OCI-LY7 (cell line): ENCODE results near the gene NCKAP5L. TPM values are rescaled to one million over a fixed set of nuclear protein-coding genes. Genes with fewer than 3 reads are reported as not detected.
A peak's percentile ranks its signal among the peaks of the same experiment; 100 is the strongest.

Experiments
- BruUV-seq: library from RNA; stranded (reverse); fragments of 400-500 nt; replicated peaks from 2 replicates; lab custom pipeline; 2021; lab: Mats Ljungman, UMichigan
- CTCF ChIA-PET: fragments of 300-600 bp; sonication (Branson Sonifier 250); formaldehyde crosslinking; loops from one replicate; lab custom pipeline; 2022; ENCODE audit warnings: antibody characterized with exemption; ENCODE audit not compliant: unreplicated experiment; lab: Charles Lee
- POLR2A ChIA-PET: fragments of 300-600 bp; sonication (Branson Sonifier 250); formaldehyde crosslinking; loops from one replicate; lab custom pipeline; 2022; ENCODE audit warnings: antibody characterized with exemption; lab: Charles Lee
- DNase-seq: peaks from one replicate; pipeline ENCODE4 v3.0.0-alpha.2; 2015; ENCODE audit warnings: low spot score
- H2AFZ ChIP-seq: fragments of 200-600 bp; sonication (generic), shearing (Covaris generic); 2 replicates; pipeline ENCODE4 v1.6.1; 2014; ENCODE audit warnings: mild to moderate bottlenecking, antibody characterized with exemption, low read length, moderate library complexity
- H3K27ac ChIP-seq: fragments of 200-600 bp; sonication (generic); 2 replicates; pipeline ENCODE4 v1.5.1; 2014; ENCODE audit warnings: mixed run types, low read depth, mild to moderate bottlenecking, moderate library complexity, low read length, inconsistent platforms; ENCODE audit not compliant: poor library complexity, severe bottlenecking
- H3K36me3 ChIP-seq: fragments of 200-600 bp; sonication (generic); 2 replicates; pipeline ENCODE4 v1.6.1; 2014; ENCODE audit warnings: mild to moderate bottlenecking, antibody characterized with exemption, low read length, moderate library complexity, mixed read lengths; ENCODE audit not compliant: insufficient read depth
- H3K4me1 ChIP-seq: fragments of 200-600 bp; sonication (generic); 2 replicates; pipeline ENCODE4 v1.5.1; 2014; ENCODE audit warnings: mild to moderate bottlenecking, low read length; ENCODE audit not compliant: insufficient read depth, poor library complexity, severe bottlenecking
- H3K4me2 ChIP-seq: fragments of 200-600 bp; sonication (generic); 2 replicates; pipeline ENCODE4 v1.6.1; 2014; ENCODE audit warnings: mild to moderate bottlenecking, low read length
- H3K4me3 ChIP-seq: fragments of 200-600 bp; sonication (generic); 2 replicates; pipeline ENCODE4 v1.5.1; 2014; ENCODE audit warnings: mild to moderate bottlenecking, low read depth, low read length; ENCODE audit not compliant: poor library complexity, severe bottlenecking
- H3K79me2 ChIP-seq: fragments of 200-600 bp; sonication (generic); 2 replicates; pipeline ENCODE4 v1.6.1; 2016; ENCODE audit warnings: low read depth, mild to moderate bottlenecking, low read length, moderate library complexity, mixed read lengths; ENCODE audit not compliant: insufficient read depth
- H3K9me2 ChIP-seq: fragments of 200-600 bp; sonication (generic); 2 replicates; pipeline ENCODE4 v1.6.1; 2016; ENCODE audit warnings: mild to moderate bottlenecking, low read length, mixed read lengths; ENCODE audit not compliant: insufficient read depth
- H3K9me3 ChIP-seq: fragments of 200-600 bp; sonication (generic); 2 replicates; pipeline ENCODE4 v1.6.1; 2014; ENCODE audit warnings: mild to moderate bottlenecking, mixed run types, low read length, mixed read lengths
- H4K20me1 ChIP-seq: fragments of 200-600 bp; sonication (generic); 2 replicates; pipeline ENCODE4 v1.6.1; 2014; ENCODE audit warnings: mild to moderate bottlenecking, antibody characterized with exemption, low read length, moderate library complexity, mixed read lengths; ENCODE audit not compliant: insufficient read depth
- CTCF ChIP-seq: fragments of 200-600 bp; sonication (generic); conservative IDR thresholded peaks from 2 replicates; pipeline ENCODE4 v1.5.1; 2014; ENCODE audit warnings: mild to moderate bottlenecking, antibody characterized with exemption, low read length, moderate library complexity, mixed read lengths
- EZH2phosphoT487 ChIP-seq: fragments of 200-600 bp; sonication (generic); IDR thresholded peaks from 2 replicates; pipeline ENCODE4 v1.6.1; 2018; ENCODE audit warnings: low read depth, borderline replicate concordance, mild to moderate bottlenecking, mixed run types, antibody characterized with exemption, low read length, moderate library complexity, mixed read lengths
- intact Hi-C: fragments of 100-400 bp; cut with micrococcal nuclease; formaldehyde crosslinking; loops from one replicate; pipeline ENCODE4 v1.10.0; 2022; ENCODE audit not compliant: unreplicated experiment
- small RNA-seq: library from RNA; depleted of rRNA; stranded (forward); fragments of <200 nt; gene quantifications from one replicate; pipeline ENCODE3, GENCODE V24; 2014
- total RNA-seq, 2 experiments: library from RNA; depleted of rRNA in 1 of 2; stranded (reverse); fragments of >200 nt in 1 of 2; shearing (Covaris generic) in 1 of 2; gene quantifications; 2 replicates each; pipeline ENCODE4 v1.2.3, GENCODE V29; 2014 to 2022

The NCKAP5L gene
- total RNA-seq, 2 experiments from 2014 or later: 4.6 to 12.2 TPM

GRCh38 chr12:49741882-49742620 lies 86.2 kb downstream of the NCKAP5L start:
- CTCF ChIA-PET: interaction anchor here (0.5 to 1.2 kb wide), 12 partner anchors 11 to 315 kb away, joined by 3 to 10 read pairs (median 4); partner anchors contain the start of gene PRPF40B
- H4K20me1 ChIP-seq: peaks cover 21% of the 10 kb centered on the region
- peaks cover 53% of the 10 kb centered on the region for H3K79me2 ChIP-seq
- peak overlapping the region; percentile 33; the same call in 1 of the 2 replicates for H2AFZ ChIP-seq
- H3K27ac ChIP-seq: peak overlapping the region; percentile 86
- peak overlapping the region; percentile 89 for H3K4me2 ChIP-seq
- BruUV-seq: no TSS peak
- peaks cover 26% of the 10 kb centered on the region for H3K4me1 ChIP-seq
- POLR2A ChIA-PET: interaction anchor here (0.6 to 1.5 kb wide), 15 partner anchors 16 to 419 kb away, joined by 3 to 9 read pairs (median 4); partner anchors contain the start of genes FMNL3 and TROAP
- DNase-seq: peak; percentile 84
- TF ChIP-seq EZH2phosphoT487 (no peak), CTCF (no peak)
- intact Hi-C loops: loop anchor here (2.0 to 5.0 kb wide), 2 partner anchors 35 to 610 kb away; partner anchors contain the start of gene TUBA1B
- H3K36me3 ChIP-seq: peaks cover 36% of the 10 kb centered on the region
- H3K9me2 ChIP-seq: no peaks in the 10 kb centered on the region
- H3K9me3 ChIP-seq: no peaks in the 10 kb centered on the region
- H3K4me3 ChIP-seq: peak overlapping the region; percentile 79

Small RNA genes lying within 50 kb of the gene (small RNA-seq; reads per million reads assigned to genes)
- gene LSM6P2: not detected

Other genes starting within 250 kb of the NCKAP5L start
- gene FAM186B, start 222.8 kb downstream of the NCKAP5L start, total RNA-seq (2014; rRNA removed; shearing (Covaris generic)): 0.21 and 0.60 TPM in 2 replicates
- 2.4 and 2.8 TPM in 2 replicates for gene FAM186B, start 222.8 kb downstream of the NCKAP5L start, total RNA-seq (2022)
- 11.3 and 17.0 TPM in 2 replicates for gene PRPF40B, start 204.9 kb downstream of the NCKAP5L start, total RNA-seq (2014; rRNA removed; shearing (Covaris generic))
- 25.4 and 26.3 TPM in 2 replicates for gene PRPF40B, start 204.9 kb downstream of the NCKAP5L start, total RNA-seq (2022)
- 28.7 and 29.6 TPM in 2 replicates for gene FMNL3, start 121.0 kb downstream of the NCKAP5L start, total RNA-seq (2014; rRNA removed; shearing (Covaris generic))
- gene FMNL3, start 121.0 kb downstream of the NCKAP5L start, total RNA-seq (2022): 13.8 and 15.6 TPM in 2 replicates
- gene TMBIM6, start 86.9 kb downstream of the NCKAP5L start, total RNA-seq (2014; rRNA removed; shearing (Covaris generic)): 116 and 120 TPM in 2 replicates
- 170 and 172 TPM in 2 replicates for gene TMBIM6, start 86.9 kb downstream of the NCKAP5L start, total RNA-seq (2022)
- 7.5 and 8.4 TPM in 2 replicates for gene BCDIN3D, start 14.7 kb upstream of the NCKAP5L start, total RNA-seq (2014; rRNA removed; shearing (Covaris generic))
- 9.7 and 10.1 TPM in 2 replicates for gene BCDIN3D, start 14.7 kb upstream of the NCKAP5L start, total RNA-seq (2022)
- not detected in 2 replicates for gene FAIM2, start 75.5 kb upstream of the NCKAP5L start, total RNA-seq (2014; rRNA removed; shearing (Covaris generic))
- gene FAIM2, start 75.5 kb upstream of the NCKAP5L start, total RNA-seq (2022): 0.10 and 0.35 TPM in 2 replicates
- gene AQP2, start 122.3 kb upstream of the NCKAP5L start, total RNA-seq (2014; rRNA removed; shearing (Covaris generic)): not detected in 2 replicates
- gene AQP2, start 122.3 kb upstream of the NCKAP5L start, total RNA-seq (2022): not detected in 2 replicates
- gene AQP5, start 133.5 kb upstream of the NCKAP5L start, total RNA-seq (2014; rRNA removed; shearing (Covaris generic)): not detected in 2 replicates
- not detected in 2 replicates for gene AQP5, start 133.5 kb upstream of the NCKAP5L start, total RNA-seq (2022)
- not detected in 2 replicates for gene AQP6, start 144.5 kb upstream of the NCKAP5L start, total RNA-seq (2014; rRNA removed; shearing (Covaris generic))
- gene AQP6, start 144.5 kb upstream of the NCKAP5L start, total RNA-seq (2022): not detected in 2 replicates
- gene RACGAP1, start 197.1 kb upstream of the NCKAP5L start, total RNA-seq (2014; rRNA removed; shearing (Covaris generic)): 69.6 and 75.3 TPM in 2 replicates
- 93.6 and 104 TPM in 2 replicates for gene RACGAP1, start 197.1 kb upstream of the NCKAP5L start, total RNA-seq (2022)
- gene ASIC1, start 229.2 kb upstream of the NCKAP5L start, total RNA-seq (2014; rRNA removed; shearing (Covaris generic)): 0.05 TPM in 1 of 2 replicates, not detected in the other
- 0.57 and 0.59 TPM in 2 replicates for gene ASIC1, start 229.2 kb upstream of the NCKAP5L start, total RNA-seq (2022)